Muscle of leg (tissue), 11 donors: ENCODE measurements around the gene FAM118A. TPM values are rescaled to one million over a fixed set of nuclear protein-coding genes. Genes with fewer than 3 reads are reported as not detected.
"Not testable (repeated sequence)": the region's sequence is repeated elsewhere in the genome, so short reads cannot be mapped to it uniquely, and the experiment has no call there.

Experiments used
- DNase-seq: peaks from one replicate; pipeline ENCODE4 v3.0.0; 2013
- H3K27ac ChIP-seq: one replicate; pipeline ENCODE4 v1.5.1; 2013; ENCODE audit warnings: mild to moderate bottlenecking, low read length, control low read depth
- H3K27me3 ChIP-seq: one replicate; pipeline ENCODE4 v1.6.1; 2013; ENCODE audit warnings: low read length; ENCODE audit not compliant: control insufficient read depth, insufficient read depth
- H3K36me3 ChIP-seq: one replicate; pipeline ENCODE4 v1.6.1; 2013; ENCODE audit warnings: low read length; ENCODE audit not compliant: control insufficient read depth, insufficient read depth
- H3K4me1 ChIP-seq: one replicate; pipeline ENCODE4 v1.6.1; 2013; ENCODE audit warnings: low read length; ENCODE audit not compliant: control insufficient read depth, insufficient read depth
- H3K4me3 ChIP-seq: one replicate; pipeline ENCODE4 v1.5.1; 2013; ENCODE audit warnings: low read length, control low read depth
- H3K9me3 ChIP-seq: replicated peaks from 2 replicates; pipeline ENCODE4 v1.6.1; 2013; ENCODE audit warnings: low read depth, low read length; ENCODE audit not compliant: control insufficient read depth
- WGBS: methylation state at CpG from one replicate; pipeline ENCODE4 v1.1.5; 2013; ENCODE audit warnings: missing lambda C conversion rate; ENCODE audit not compliant: insufficient coverage; 5-methylcytosine and 5-hydroxymethylcytosine counted together
- polyA plus RNA-seq, 8 donors: library from polyadenylated mRNA; unstranded; fragments of 120-200 nt; gene quantifications; one replicate each; pipeline versions ENCODE4 v1.2.1 to v1.2.3, GENCODE V29; 2013; ENCODE audit warnings: inconsistent platforms in 1 of 8, low replicate concordance in 1 of 8; ENCODE audit not compliant: insufficient read length in 8 of 8, insufficient read depth in 1 of 8
- total RNA-seq: library from RNA; stranded (reverse); fragments of 120-200 nt; gene quantifications from one replicate; pipeline ENCODE4 v1.2.4, GENCODE V29; 2013

Gene FAM118A
- total and polyA plus RNA-seq, 9 donors, result 13.4 to 30.0 (median 18.5) TPM

- H3K36me3 ChIP-seq, result no peaks in the 10 kb centered on the region
- 3% methylated on average over 32 of the region's 60 CpGs for WGBS
- H3K4me3 ChIP-seq, result peak overlapping the region; percentile 48
- DNase-seq, result peak; percentile 91
- H3K27me3 ChIP-seq, result peaks cover 19% of the 10 kb centered on the region
- peaks cover 46% of the 10 kb centered on the region for H3K4me1 ChIP-seq
- H3K27ac ChIP-seq, result peak overlapping the region; percentile 18
- no peaks in the 10 kb centered on the region for H3K9me3 ChIP-seq
These were observed 40.5 kb upstream of the FAM118A start for GRCh38 chr22:45268958-45269844.

GRCh38 chr22:45270095-45271020 lies 39.4 kb upstream of the FAM118A start:
- WGBS, result 65% methylated on average over 10 of the region's 16 CpGs
- H3K27ac ChIP-seq, result no peak overlapping the region

DNA sequence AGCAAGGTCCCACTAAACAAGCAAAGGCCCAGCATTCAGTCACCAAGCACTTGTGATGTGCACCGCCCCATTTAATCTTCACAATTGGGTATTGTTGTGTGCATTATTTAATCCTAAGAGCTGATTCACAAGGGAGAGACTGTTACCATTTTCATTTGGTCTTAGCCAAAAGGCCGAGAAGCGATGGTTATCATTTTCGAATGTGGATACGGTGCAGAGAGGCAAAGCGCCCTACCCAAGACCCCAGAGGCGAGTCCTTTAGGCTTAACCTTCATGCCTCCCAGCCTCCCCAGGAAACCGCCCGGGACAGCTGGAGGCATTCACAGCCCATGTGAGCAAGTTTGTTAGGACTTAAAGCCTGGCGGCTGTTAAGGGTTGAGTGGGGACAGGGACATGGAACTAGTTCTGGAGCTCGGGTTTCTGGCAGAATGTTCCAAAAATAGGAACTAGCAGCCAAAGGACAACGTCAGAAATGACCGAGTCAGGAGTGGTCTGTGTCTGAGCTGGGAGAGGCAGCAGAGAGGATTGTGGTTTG lies 38.0 kb upstream of the FAM118A start:
- peak overlapping the region; percentile 82 for H3K27ac ChIP-seq
- H3K9me3 ChIP-seq, result no peaks in the 10 kb centered on the region
- no peak overlapping the region for H3K4me3 ChIP-seq
- 21% methylated on average over 10 of the region's 13 CpGs for WGBS
- H3K36me3 ChIP-seq, result no peaks in the 10 kb centered on the region
- DNase-seq, result peak; percentile 96
- peaks cover 45% of the 10 kb centered on the region for H3K4me1 ChIP-seq
- H3K27me3 ChIP-seq, result peaks cover 19% of the 10 kb centered on the region

More at GRCh38 chr22:45270095-45271020, 39.4 kb upstream of the FAM118A start:
- Histone ChIP-seq H3K9me3 (no peaks in the 10 kb centered on the region), H3K36me3 (no peaks in the 10 kb centered on the region), H3K27me3 (peaks cover 19% of the 10 kb centered on the region), H3K4me1 (peaks cover 45% of the 10 kb centered on the region), H3K4me3 (no peak overlapping the region)
- DNase-seq, result no peak

GRCh38 chr22:45272498-45272897 lies 37.2 kb upstream of the FAM118A start:
- H3K4me1 ChIP-seq, result peaks cover 45% of the 10 kb centered on the region
- peak overlapping the region; percentile 82 for H3K27ac ChIP-seq
- WGBS, result 94% methylated on average over 5 of the region's 7 CpGs
- no peak overlapping the region for H3K4me3 ChIP-seq
- DNase-seq, result no peak
- H3K36me3 ChIP-seq, result no peaks in the 10 kb centered on the region
- H3K27me3 ChIP-seq, result peaks cover 19% of the 10 kb centered on the region
- no peaks in the 10 kb centered on the region for H3K9me3 ChIP-seq

- Histone ChIP-seq H3K9me3 (no peaks in the 10 kb centered on the region), H3K4me3 (no peak overlapping the region), H3K27me3 (peaks cover 14% of the 10 kb centered on the region), H3K4me1 (peaks cover 42% of the 10 kb centered on the region), H3K27ac (no peak overlapping the region), H3K36me3 (no peaks in the 10 kb centered on the region)
- DNase-seq, result no peak
- 63% methylated on average over 13 of the region's 15 CpGs for WGBS
These were observed 36.2 kb upstream of the FAM118A start for GRCh38 chr22:45273452-45274075.

DNA sequence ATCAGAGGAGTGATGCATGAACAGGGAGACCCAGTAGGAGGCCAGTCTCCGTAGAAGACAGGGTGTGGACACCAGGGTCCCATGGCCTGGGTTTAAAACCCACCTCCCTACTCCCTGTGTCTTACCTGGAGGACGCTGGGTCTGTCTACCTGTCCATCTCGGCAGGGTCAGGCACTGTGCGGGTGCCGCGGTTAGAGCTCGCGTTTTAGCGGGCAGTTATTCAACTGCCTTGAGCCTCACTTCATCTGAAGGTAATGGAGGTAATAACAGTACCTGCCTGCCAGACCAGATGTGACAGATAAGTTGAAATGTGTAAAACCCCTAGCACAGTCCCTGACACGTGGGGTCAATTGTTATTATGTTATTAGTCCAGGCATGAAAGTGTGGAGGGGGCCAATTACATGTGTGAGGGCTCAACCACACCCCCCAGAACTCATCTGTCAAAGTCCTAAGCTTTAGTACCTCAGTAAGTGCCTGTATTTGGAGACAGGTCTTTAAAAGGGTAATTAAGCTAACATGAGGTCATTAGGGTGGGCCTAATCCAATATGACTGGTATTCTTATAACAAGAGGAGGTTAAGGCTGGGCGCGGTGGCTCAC lies 33.1 kb upstream of the FAM118A start:
- DNase-seq, result no peak
- 92% methylated on average over 7 of the region's 12 CpGs for WGBS
- no peaks in the 10 kb centered on the region for H3K36me3 ChIP-seq
- H3K27ac ChIP-seq, result no peak overlapping the region
- no peaks in the 10 kb centered on the region for H3K27me3 ChIP-seq
- peaks cover 28% of the 10 kb centered on the region for H3K4me1 ChIP-seq
- H3K4me3 ChIP-seq, result no peak overlapping the region
- no peaks in the 10 kb centered on the region for H3K9me3 ChIP-seq

- H3K4me1 ChIP-seq, result peaks cover 17% of the 10 kb centered on the region
- H3K27ac ChIP-seq, H3K9me3 ChIP-seq, H3K36me3 ChIP-seq, DNase-seq, H3K4me3 ChIP-seq, H3K27me3 ChIP-seq: not testable (repeated sequence)
- 83% methylated on average over 1 of the region's 7 CpGs for WGBS
These were observed 32.0 kb upstream of the FAM118A start for GRCh38 chr22:45277720-45278119.

DNA sequence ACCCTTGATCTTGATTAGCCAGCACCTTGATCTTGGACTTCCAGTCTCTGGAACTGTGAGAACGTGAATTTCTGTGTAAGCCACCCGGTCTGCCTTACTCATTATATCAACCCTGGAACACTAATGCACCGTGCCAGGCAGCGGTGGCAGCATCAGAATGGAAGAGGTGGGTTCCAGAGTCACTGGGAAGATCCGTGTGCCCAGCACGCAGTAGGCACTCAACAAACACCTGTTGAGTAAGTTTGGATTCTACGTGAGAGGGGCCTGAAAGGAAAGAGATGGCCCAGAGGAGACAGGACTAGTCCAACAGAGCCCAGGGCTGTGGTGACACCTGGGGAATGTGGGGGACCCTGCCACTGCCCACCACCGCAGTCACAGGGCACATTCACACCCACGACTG lies 31.6 kb upstream of the FAM118A start:
- no peak overlapping the region for H3K27ac ChIP-seq
- H3K4me1 ChIP-seq, result peaks cover 15% of the 10 kb centered on the region
- DNase-seq, result no peak
- no peak overlapping the region for H3K4me3 ChIP-seq
- no peaks in the 10 kb centered on the region for H3K9me3 ChIP-seq
- 86% methylated on average over 5 of the region's 9 CpGs for WGBS
- no peaks in the 10 kb centered on the region for H3K36me3 ChIP-seq
- H3K27me3 ChIP-seq, result no peaks in the 10 kb centered on the region

GRCh38 chr22:45280587-45280980 lies 29.1 kb upstream of the FAM118A start:
- WGBS, result 75% methylated on average over 1 of the region's 3 CpGs
- no peaks in the 10 kb centered on the region for H3K36me3 ChIP-seq
- peaks cover 18% of the 10 kb centered on the region for H3K27me3 ChIP-seq
- no peaks in the 10 kb centered on the region for H3K9me3 ChIP-seq
- peaks cover 12% of the 10 kb centered on the region for H3K4me1 ChIP-seq
- no peak overlapping the region for H3K27ac ChIP-seq
- no peak overlapping the region for H3K4me3 ChIP-seq
- DNase-seq, result no peak
